ENCODE data around the gene ZNF444. TPM values are rescaled to one million over a fixed set of nuclear protein-coding genes. Genes with fewer than 3 reads are reported as not detected.
"Not testable (repeated sequence)": the region's sequence is repeated elsewhere in the genome, so short reads cannot be mapped to it uniquely, and the experiment has no call there.

ZNF444 gene
- total RNA-seq, 1 experiment from 2014 or later: 35.6 TPM

GRCh38 chr19:56175861-56176307, 34.8 kb downstream of the ZNF444 start, which contains the start of gene GALP:
TSS of gene GALP (plus strand) at chr19:56176008. CDS start at chr19:56177109, 1,101 bp downstream.
- not testable (repeated sequence) for DNase-seq (ENCODE audit: low read depth)

- DNase-seq (ENCODE audit: low read depth): not testable (repeated sequence)
These were observed 35.2 kb downstream of the ZNF444 start for GRCh38 chr19:56176310-56176709.

GRCh38 chr19:56176881-56177280, 35.8 kb downstream of the ZNF444 start:
- DNase-seq (ENCODE audit: low read depth): no peak

GRCh38 chr19:56177564-56178243, 36.6 kb downstream of the ZNF444 start:
- no peak for DNase-seq (ENCODE audit: low read depth)

GRCh38 chr19:56189785-56190184, 48.7 kb downstream of the ZNF444 start:
- DNase-seq (ENCODE audit: low read depth): no peak

GRCh38 chr19:56191115-56191514, 50.0 kb downstream of the ZNF444 start:
- no peak for DNase-seq (ENCODE audit: low read depth)

- DNase-seq (ENCODE audit: low read depth): no peak
These were observed 50.6 kb downstream of the ZNF444 start for GRCh38 chr19:56191711-56192110.

GRCh38 chr19:56193981-56194640, 53.0 kb downstream of the ZNF444 start:
- no peak for DNase-seq (ENCODE audit: low read depth)

- DNase-seq (ENCODE audit: low read depth): not testable (repeated sequence)
These were observed 56.6 kb downstream of the ZNF444 start, which contains the start of gene ZSCAN5B for GRCh38 chr19:56197646-56198045. TSS of gene ZSCAN5B (minus strand) at chr19:56197783. CDS start at chr19:56193052, 4,731 bp downstream.

GRCh38 chr19:56199687-56200086, 58.6 kb downstream of the ZNF444 start:
- DNase-seq (ENCODE audit: low read depth): no peak

- no peak for DNase-seq (ENCODE audit: low read depth)
These were observed 60.9 kb downstream of the ZNF444 start, which contains the start of gene ZSCAN5C for GRCh38 chr19:56201973-56202372. TSS of gene ZSCAN5C (plus strand) at chr19:56202273. CDS start at chr19:56205914, 3,641 bp downstream.

GRCh38 chr19:56207581-56207980, 66.5 kb downstream of the ZNF444 start:
- DNase-seq (ENCODE audit: low read depth): not testable (repeated sequence)

GRCh38 chr19:56209091-56209490, 68.0 kb downstream of the ZNF444 start:
- no peak for DNase-seq (ENCODE audit: low read depth)

- DNase-seq (ENCODE audit: low read depth): not testable (repeated sequence)
These were observed 68.9 kb downstream of the ZNF444 start for GRCh38 chr19:56210036-56210435.

Small RNA genes lying within 50 kb of the gene (small RNA-seq; reads per million reads assigned to genes)
- gene AC024580.2 (not detected), gene RF00019 (not detected)

Other genes with a start within 250 kb of the ZNF444 start
- gene NLRP13, start 209.0 kb upstream of the ZNF444 start, total RNA-seq (2014; rRNA removed; shearing (Covaris generic)): not detected in 2 replicates
- not detected in 2 replicates for gene NLRP8, start 193.5 kb upstream of the ZNF444 start, total RNA-seq (2014; rRNA removed; shearing (Covaris generic))
- not detected in 2 replicates for gene NLRP5, start 154.5 kb upstream of the ZNF444 start, total RNA-seq (2014; rRNA removed; shearing (Covaris generic))
- 75.1 and 81.6 TPM in 2 replicates for gene ZNF787, start 20.0 kb upstream of the ZNF444 start, total RNA-seq (2014; rRNA removed; shearing (Covaris generic))
- gene GALP, start 34.7 kb downstream of the ZNF444 start, total RNA-seq (2014; rRNA removed; shearing (Covaris generic)): not detected in 2 replicates
- gene ZSCAN5B, start 56.5 kb downstream of the ZNF444 start, total RNA-seq (2014; rRNA removed; shearing (Covaris generic)): not detected in 2 replicates
- not detected in 2 replicates for gene ZSCAN5C, start 61.0 kb downstream of the ZNF444 start, total RNA-seq (2014; rRNA removed; shearing (Covaris generic))
- gene EDDM13, start 131.5 kb downstream of the ZNF444 start, total RNA-seq (2014; rRNA removed; shearing (Covaris generic)): 0.98 TPM in 1 of 2 replicates, not detected in the other
- 17.5 and 18.9 TPM in 2 replicates for gene ZSCAN5A, start 173.6 kb downstream of the ZNF444 start, total RNA-seq (2014; rRNA removed; shearing (Covaris generic))

All from HT1080 (cell line).